GM21576 (cell line): ENCODE results near the gene PACSIN3.

Source experiments
- ATAC-seq: cut with Tn5 transposase; IDR thresholded peaks from one replicate; pipeline ENCODE4 v1.9.1; 2021; ENCODE audit warnings: mild to moderate bottlenecking, moderate library complexity; ENCODE audit not compliant: unreplicated experiment

PACSIN3 gene

DNA sequence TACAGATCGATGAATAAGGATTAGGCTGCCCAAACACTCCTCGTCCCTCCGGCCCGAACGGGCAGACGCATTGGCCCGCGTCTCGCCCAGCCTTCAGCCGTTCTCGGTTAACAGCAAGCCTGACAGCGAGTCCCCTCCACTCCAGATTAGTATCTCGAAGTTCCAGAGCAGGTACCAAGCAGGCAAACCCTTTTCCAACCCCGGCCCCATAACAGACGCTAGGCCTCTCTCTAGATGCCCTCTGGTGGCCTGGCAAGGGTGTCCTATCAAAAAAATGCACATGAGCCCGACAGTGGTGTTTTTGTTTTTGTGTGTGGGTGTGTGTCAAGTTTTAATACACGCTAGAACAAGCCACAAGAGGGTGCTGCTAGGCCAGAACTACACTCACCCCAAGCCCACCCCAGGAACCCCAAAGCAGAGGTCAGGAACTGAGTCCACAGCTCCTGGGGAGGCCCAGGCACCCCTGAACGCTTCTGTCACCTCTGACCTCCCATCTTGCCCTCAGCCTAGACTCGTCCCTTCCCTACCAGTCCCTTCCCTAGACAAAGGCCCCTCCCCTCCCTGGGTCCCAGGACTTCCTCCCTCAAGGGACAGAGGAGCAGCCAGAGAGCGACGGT lies 8.9 kb downstream of the PACSIN3 start:
- peak; percentile 54 for ATAC-seq

DNA sequence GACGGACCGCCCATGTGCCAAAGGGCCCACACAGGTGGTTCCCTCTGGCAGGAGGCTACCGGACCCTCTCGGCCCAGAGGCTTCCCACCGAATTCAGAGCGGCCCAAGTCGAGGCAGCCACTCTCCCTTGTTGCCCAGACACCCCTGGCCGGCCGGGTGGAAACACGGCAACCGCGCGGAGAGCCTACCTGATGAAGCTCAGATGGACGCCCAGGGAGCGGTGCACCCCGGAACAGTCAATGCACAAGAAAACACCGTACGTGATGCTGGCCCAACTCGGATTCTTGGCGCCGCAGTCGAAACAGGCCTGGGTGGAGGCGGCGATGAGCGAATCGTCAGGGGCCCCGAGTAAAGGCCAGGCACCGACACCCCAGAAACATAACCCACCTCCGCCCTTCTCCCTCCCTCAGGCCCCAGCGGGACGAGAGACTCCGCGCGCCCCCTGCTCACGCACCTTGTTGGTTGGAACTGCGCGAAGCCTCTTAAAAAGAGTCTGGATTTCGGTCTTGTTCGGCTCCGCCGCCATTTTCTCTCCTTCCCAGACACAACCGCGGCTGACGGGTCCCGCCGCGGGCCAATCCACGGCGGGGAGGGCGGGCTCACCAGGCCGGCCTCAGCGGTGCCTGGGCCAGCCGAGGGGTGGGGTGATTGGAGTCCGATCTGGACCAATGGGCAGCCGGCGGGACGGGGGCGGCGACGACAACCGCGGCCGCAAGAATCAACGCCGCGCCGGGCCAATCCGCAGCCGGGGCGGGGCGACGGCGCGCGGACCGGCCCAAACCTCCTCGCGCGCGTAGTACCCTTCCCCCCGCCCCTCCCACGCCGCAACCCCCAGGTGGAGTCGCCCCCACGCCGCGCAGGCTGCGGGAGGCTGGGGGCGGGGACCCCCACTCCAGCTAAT lies 9.7 kb downstream of the PACSIN3 start, which contains the start of gene ARFGAP2:
Gene ARFGAP2 (minus strand): TSS at position 552 of the 901 bp plus-strand sequence. CDS start 26 bp downstream, at position 526.
- peak; percentile 85 for ATAC-seq

DNA sequence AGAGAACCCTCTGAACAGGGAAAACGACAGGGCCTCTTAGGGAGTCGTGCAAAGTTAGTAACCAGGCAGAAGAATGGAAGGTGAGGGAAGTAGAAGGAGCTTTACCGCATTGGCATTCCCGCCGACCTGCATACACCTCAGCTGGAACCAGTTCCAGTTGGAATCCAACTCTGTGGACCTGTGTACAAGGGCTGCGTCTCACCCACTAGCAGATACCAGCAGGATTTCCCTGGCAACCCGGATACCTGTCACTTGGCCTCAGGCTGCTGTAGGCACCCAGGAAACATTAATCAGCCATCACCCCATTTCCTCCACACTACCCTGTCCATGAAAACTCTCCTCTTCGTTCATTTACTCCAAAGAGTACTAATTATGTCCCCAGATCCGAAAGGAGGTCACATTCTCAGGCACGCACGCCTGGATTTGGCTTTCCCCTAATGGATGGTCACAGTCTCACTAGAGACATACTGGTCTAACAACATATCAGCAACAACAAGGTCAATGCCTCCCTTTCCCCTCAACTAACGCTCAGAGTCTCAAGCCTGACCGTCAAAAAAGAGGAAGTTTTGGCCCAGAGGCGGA lies 10.4 kb downstream of the PACSIN3 start:
- ATAC-seq = no peak

DNA sequence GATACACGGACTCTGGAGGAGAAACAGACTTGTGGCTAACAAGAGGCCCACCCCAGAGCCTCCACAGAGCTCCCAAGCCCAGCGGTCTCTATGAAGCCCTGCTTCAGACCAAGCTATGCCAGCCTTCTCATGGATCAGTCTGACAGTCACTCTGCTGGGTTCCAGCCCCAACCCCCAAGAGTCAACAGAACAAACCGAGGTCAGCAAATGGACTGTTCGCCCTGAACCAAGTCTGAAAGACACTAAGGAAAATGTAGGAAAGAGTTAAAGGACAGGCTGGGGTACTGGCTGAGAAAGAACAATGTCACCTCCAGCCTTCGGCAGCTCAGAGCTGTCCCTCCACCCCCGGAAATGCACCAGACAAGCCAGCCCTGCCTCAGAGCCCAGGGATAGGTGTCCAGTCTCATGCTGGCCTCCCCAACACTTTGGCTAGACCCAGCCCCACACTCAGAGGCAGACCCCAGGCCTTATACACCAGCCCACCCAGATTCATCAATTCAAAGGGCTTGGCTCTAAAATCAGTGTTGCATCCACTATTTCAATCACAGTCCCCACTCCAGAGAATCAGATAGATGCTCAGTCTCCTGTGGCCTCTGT lies 13.4 kb downstream of the PACSIN3 start:
- ATAC-seq = no peak

DNA sequence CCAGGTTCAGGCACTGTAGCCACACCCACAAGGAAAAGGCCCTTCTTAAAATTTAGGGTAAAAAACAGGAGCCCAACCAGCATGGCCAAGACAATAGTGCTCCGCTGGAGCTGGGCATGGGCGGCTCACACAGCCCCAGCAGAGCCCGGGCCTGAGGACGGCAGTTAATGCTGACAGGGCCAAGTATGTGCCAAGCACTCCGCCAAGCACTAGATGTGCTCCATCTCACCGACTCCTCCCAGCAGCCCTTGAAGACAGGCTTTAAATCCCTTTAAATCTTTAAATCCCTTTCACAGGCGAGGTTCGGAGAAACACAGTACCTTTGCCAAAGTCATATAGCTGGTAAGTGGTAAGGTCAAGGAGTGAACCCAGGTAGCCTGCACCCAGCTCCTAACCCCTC lies 14.4 kb downstream of the PACSIN3 start:
- no peak for ATAC-seq

DNA sequence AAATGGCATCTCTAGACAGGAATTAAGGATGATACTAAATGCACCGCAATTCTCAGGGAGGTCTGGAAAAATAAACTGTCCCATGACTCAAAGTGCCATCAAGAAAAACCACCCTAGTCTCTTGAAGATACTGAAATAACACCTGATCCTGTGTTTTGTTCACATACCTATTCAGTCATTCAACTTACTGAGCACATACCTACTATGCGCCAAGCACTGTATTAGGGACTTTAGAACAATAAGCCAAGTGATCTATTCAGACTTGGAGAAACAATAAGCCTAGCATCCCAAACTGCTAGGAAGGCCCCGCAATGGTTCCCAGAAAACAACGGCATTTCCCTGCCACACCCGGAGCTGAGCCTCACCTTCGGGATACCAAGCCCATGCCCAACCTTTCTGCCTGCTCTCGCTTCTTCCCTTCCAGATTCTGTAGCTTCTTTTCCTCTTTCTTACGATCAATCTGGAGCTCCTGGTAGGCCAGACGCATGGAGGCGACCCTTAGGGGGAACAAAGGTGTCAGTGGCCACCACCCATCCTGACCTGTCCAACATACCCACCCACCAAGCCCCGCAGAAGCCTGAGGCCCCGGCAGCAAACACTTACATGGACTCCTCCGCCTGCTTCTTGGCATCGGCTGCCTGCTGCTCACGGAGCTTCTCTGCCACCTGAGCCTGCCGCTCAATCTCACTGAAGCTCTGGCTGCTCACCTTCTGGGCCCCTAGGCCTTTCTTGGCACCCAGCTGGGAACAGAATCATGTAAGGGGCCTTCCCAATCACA lies 15.0 kb downstream of the PACSIN3 start:
- no peak for ATAC-seq

DNA sequence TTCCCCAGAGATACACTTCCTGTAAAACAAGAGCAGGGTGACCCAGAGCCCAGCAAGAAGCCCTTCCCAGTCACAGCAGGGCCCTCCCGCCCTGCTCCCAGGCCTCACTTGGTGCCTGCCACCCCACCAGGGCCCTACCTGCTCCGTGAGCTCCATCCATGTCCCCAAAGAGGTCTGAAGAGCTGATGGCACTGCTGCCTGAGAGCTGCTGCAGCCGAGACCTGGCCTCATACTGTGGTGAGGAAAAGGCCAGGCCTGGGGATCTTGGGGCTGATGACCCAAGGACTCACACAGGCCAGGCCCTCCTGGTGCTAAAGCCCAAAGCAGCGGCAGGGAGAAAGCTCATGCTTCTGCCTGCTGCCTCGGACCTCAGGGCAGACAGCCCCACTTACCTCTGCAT lies 19.9 kb downstream of the PACSIN3 start:
- ATAC-seq = no peak

DNA sequence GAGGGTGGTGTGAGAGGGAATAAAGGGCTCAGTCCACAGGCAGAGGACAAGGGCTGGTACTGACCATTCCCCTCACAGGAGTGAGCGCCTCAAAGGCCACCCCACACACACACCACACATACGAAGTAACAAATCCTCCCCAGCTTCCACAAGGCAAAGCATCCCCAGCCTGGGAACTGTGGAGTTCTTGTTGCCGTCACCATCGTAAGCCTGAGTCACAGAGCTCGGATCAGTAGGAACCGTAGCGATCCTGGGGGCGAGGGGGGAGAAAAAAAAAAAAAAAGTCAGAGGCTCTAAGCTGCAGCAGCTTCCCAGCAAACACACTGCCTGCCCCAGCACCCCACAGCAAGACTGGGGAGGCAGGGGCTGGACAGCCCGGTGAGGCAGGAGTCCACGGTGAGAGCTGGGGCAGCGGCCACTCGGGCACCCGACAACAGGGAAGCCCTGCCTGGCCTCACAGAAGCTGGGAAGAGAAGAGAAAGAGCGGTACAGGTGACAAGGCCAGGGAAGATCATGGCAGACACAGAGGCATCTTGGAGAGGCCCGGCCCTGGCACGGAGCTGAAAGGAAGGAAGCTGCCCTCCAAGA lies 20.9 kb downstream of the PACSIN3 start:
- no peak for ATAC-seq

DNA sequence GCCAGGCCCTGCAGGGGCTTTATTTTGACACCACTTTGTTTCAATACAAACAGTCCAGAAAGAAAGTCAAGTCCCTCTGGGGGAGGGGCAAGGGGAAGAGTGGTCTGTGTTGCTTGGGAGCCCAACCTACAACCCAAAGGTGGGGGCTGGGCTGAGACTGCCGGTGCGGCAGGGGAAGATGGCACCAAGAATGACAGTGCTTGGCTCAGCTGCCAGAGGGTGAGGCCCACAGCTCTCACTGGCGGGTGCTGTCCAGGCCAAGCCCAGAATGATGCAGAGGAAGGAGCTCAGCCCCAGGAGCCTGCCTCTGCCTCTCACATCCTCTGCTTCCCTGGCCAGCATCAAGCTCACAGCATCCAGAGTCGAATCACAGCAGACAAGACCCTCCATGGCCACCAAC lies 21.9 kb downstream of the PACSIN3 start:
- ATAC-seq = no peak

DNA sequence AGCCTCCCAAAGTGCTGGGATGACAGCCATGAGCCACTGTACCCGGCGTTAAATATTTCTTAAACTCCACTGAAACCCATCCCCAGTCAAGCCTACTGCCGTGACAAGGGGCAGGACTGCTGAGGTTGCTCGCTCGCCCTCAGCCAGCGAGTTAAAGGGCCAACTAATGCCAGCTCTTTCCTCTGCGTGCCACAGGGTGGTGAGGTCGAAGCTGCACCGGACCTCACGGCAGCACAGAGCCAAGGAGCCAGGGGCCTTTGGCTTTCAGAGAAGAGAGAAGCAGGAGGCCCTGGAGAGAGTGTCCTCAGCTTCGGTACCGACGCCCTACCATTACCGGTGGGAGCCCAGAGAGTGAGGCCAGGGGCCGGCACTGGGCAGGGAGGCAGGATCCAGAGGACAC lies 22.3 kb downstream of the PACSIN3 start:
- no peak for ATAC-seq

DNA sequence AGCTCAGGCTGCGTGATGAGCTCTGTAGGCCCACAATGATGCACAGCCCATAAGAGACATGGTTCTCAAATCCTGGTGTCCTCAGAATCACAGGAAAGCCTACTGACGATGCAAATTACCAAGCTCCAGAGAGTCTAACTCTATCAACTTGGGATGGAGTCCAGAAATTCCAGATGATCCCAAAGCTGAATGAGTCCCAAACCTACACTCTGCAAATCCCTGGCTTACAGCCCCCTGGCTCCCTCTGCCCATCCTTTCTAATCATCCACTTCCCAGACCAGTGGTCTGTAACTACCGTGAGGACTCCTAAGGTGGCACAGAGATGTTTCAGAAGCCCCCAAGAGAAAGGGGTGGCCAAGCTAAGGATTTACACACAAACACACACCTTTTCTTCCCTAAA lies 23.0 kb downstream of the PACSIN3 start:
- ATAC-seq = no peak

DNA sequence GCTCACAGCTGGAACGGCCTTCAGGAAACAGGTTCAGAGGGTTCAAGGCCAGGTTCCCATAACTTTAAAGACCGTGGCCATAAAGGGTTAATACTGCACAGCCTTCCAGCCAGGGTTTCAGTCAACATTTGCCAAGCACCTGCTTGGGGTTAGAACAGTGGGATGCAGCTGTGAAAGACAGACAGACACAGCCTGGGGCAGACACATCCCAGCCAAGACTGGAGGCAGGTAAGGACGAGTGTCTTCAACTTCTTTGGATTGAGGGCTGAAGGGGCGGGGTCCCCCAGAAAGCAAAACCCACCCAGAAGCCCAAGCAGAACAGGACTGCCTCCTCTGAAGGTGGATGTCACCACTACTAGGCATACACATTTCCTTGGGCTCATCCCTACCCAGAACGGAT lies 23.8 kb downstream of the PACSIN3 start:
- ATAC-seq = no peak

DNA sequence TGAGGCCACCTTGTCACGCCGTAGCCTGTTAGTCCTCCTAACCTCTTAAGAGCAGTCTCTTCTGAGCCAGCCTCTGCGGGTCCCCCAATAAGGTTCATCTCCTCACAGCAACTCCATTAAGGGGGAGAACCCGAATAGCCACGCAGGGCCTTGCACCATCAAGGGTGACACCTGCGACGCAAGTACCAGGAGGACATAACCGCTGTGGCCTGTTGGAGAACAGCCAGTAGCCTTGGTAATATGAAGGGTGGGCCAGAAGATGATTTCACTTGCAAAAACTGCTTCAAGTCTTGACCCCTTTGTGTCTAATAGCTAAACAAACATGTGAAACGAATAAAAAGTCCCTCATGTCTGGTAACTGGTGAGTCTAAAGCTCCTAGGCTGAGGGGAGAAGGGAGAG lies 24.3 kb downstream of the PACSIN3 start:
- no peak for ATAC-seq

DNA sequence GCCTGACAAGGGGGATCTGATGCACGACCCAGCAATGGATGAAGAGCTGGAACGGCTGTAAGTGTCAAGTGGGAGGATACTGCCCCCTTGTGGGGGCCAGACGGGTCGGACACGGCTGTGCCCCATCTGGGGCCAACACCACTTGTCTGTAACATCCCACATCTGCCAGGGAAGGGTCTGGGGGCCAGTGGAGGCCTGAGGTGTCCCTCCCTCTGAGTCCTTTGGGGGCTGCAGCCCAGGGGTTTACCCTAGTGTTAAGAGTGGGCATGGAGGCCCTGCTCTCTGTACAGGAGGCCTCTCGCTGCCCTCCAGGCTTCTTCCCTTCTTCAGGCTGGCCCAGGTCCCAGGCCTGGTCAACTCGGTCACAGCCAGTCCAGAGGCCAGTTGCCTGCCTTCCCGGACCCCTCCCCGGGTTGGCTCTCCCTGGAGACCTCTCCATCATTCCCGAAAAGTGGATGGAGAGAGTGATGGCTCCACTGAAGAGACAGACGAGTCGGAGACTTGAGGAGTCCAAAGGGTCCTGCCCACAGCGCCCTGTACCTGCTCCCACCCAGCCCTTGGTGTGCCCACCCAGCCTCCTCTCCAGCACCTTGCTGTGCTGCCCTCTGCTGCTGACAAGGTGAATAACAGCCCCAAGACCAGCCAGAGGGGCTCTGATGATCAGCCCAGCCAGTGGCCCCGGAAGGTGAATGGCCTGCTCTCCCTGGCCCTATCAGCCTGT lies 24.9 kb downstream of the PACSIN3 start:
- ATAC-seq = peak; percentile 60

DNA sequence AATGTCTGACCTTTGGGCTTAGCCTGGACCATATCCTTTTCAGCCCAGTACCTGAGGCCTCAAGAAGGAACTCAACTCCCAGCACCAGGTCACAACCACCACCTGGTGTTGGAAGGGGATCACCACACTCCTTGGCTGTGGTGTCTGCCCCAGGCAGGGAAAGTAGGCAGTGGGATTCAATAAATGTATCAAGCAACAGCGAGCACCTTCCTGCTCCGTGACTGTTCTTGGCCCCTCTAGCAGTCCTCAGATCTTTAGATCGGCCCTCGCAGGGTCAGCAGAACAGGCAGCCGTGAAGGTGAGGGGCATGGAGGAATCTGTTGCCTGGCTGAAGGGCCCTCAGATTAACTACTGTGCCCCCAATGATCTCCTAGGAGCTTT lies 25.5 kb downstream of the PACSIN3 start:
- no peak for ATAC-seq

DNA sequence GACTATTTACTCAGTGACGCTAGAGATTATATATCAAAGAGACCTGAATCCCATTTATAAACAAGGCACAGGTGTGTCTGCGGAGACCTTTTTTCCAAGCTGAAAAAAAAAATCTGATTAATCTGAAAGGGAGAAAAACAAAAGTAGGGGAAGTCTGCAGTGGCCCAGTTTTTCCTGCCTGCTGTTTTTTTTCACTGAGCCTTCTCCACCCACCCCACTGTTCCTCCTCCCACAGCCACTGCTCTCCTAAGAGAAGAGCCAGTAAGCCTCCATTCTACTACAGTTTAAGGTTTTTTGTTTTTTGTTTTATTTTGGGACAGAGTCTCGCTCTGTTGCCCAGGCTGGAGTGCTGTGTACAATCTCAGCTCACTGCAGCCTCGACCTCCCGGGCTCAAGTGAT lies 28.0 kb downstream of the PACSIN3 start:
- ATAC-seq = no peak

DNA sequence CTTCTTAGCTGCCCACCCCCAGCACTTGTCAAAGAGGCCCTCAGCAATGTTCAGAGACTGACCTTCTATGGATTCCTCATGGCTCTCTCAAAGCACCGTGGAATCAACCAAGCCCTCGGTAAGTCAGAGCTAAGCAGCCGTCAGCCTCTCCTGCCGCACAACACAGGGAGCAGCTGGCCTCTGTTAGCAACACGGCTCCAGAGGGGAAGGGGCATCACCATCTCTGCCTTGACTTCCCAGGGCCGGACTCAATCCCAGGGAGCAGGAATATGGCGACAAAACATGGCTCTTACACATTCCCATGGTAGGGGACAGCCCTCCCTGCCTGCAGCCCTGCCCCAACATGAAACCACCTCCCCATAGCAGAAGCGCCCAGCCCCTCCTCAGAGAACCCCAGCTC lies 28.4 kb downstream of the PACSIN3 start:
- ATAC-seq = no peak

DNA sequence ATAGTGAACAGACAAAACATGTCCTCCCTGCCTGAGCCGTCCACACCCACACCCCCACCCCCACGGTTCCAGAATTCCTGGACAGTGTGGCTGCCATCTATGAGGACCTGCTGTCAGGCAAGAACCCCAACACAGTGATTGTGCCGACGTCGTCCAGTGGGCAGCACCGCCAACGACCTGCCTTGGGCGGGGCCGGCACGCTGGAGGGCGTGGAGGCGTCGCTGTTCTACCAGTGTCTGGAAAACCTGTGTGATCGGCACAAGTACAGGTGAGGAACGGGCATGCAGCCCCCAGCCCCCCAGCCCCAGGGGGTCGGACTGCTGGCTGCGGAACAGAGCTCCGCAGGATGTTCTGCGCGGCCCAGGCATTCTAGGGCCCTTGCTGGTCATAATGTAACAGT lies 29.3 kb downstream of the PACSIN3 start:
- no peak for ATAC-seq

DNA sequence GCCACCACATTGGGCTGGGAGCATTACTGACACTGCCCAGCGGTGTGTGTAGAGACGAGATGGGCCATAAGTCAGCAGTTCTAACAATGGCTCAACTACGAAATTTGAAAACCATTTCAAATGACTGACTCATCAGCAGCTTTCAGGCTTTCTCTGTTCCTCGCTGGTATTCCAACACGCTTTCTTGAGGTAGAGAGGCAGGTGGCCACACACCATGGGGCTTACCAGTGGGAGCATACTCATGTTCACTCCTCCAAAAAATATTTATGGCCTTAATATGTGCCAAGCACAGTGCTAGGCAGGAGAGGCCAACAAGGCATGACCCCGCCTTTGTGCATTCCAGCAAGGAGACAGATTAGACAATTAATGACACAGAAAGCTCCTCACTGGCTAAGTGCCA lies 29.9 kb downstream of the PACSIN3 start:
- ATAC-seq = no peak

DNA sequence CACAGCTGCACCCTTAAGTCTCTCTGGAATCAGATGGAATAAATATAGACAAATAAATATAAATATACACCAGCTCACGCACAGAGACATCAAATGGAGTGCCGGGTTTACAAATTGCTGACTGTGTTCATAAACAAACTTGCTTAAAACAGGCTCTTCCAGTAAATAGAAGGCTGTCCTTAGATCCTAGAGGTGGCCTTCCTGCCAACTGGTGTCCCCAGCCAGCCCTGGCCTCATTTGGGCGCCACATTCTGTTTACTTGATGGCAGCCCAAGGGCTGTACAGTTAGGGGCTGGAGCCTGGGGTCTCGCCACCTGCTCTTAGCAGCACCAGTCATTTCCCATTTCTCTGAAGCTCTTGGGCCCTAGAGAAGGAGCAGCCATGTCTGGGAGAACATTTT lies 30.4 kb downstream of the PACSIN3 start:
- ATAC-seq = no peak
